Ecto neural progenitor cell (in vitro differentiated cells): Measurements from ENCODE around the gene CXorf51A.
"Not testable (repeated sequence)": the region's sequence is repeated elsewhere in the genome, so short reads cannot be mapped to it uniquely, and the experiment has no call there.

Experiments used
- DNase-seq: peaks from one replicate; pipeline ENCODE4 v3.0.0-alpha.2; 2018; ENCODE audit warnings: low spot score

Gene CXorf51A

DNA sequence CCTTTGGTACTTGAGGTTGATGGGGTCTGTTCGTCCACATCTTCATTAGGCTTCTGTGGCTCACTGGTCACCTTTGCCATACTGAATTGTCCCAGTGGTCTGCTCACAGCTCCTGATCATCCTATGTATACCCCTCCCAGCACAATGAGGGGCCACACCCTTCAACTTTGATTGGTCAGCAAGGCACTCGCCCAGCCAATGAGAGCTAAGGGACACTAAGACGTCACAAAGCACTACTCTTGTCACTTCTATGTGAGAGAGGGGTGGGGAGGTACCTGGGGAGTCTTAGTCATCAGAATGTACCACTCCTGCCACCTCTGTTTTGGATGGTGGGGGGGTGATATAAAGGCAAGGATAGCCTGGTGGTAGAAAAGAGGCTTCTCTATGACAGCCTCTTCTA is at the start of gene CXorf51A:
CXorf51A (minus strand) TSS at position 101 of the 400 bp plus-strand sequence; CDS start at position 80, 21 bp downstream.
- not testable (repeated sequence) for DNase-seq

DNA sequence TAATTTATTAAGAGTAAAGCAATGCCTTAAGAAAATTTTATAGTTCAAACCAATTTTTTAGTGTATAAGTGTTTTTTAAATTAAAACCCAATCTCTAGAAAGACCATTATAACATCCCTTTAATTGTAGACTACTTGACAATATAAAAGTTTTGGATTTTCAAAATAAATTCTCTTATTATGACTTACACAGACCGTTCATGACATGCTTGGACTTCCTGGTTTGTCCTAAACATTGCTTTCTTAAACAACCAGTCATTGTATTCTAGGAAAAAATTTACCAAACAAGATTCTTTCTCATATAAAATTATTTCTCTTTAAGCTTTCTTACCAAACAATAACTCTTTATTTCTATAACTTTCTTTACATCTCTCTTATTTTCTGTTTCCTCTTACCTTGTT is 49.0 kb upstream of the CXorf51A start:
- no peak for DNase-seq

DNA sequence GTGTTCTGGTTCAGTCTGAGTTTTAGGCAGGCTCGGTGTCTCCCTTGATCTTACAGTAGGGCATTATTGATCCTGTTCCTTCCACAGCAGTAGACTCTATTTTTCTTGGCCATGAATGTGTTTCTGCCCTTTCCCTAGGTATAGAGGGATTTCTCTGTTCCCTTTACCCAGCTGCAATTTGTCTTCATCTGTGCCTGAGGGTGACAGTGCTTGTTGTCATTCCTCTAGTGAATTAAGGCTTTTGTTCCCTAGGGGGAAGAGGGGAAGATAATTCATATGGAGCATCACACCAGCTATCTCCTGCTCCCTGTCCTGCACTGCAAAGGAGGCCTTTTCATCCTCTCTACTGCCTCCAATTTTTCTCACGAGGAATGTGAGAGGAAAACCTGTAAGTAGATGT is 39.7 kb upstream of the CXorf51A start:
- DNase-seq = no peak

DNA sequence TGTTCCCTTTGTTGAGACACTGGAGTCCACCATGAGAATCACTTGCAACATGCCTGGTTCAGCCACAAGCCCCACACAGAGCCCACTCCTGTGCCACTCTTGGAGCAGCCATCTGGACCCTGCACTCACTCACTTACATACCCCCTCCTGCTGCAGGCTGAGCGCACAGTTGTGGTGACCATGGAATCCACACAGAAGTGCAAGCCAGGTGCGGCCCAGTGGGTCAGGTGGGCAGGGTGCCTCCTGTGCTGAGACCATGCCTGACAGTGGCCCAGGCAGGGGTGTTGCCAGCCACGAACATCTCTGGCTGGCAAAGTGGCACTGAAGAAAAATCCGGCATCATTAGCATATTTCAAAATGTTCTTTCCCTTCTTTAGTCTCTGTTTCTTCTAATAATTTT is 17.4 kb upstream of the CXorf51A start:
- DNase-seq = no peak

DNA sequence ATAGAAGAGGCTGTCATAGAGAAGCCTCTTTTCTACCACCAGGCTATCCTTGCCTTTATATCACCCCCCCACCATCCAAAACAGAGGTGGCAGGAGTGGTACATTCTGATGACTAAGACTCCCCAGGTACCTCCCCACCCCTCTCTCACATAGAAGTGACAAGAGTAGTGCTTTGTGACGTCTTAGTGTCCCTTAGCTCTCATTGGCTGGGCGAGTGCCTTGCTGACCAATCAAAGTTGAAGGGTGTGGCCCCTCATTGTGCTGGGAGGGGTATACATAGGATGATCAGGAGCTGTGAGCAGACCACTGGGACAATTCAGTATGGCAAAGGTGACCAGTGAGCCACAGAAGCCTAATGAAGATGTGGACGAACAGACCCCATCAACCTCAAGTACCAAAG is 5.1 kb downstream of the CXorf51A start, which contains the start of gene CXorf51B:
CXorf51B (plus strand) TSS at position 301 of the 400 bp plus-strand sequence; CDS start at position 322, 21 bp downstream.
- DNase-seq = not testable (repeated sequence)
